Measurements from ENCODE around the gene ABR.
"Not testable (repeated sequence)": the region's sequence is repeated elsewhere in the genome, so short reads cannot be mapped to it uniquely, and the experiment has no call there.

ABR gene

DNA sequence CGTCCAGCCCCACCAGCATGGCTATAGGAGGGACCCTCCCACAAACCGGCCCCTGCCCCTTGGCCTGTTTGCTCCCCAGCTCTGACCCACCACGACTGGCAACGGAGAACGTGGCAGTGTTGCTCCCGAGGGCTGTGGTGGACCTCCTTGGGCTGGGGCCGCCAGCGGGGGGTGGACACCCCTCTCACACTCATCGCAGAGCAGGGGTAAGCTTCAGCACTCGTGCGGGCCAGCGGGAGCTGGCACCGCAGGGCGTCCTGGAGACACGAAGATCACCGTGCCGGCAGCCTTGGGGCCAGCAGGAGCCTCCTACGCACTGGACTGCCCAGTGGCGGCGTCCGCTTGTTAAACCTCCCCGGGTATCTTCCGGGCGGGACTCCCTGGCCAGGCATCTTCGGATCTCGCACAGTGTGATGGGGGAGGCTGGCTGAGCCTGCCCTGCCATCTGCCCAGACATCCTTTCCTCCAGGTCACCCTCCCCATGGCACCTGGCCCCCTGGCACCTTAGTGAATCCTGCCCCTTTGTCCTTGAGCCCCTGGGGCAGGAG lies 53.5 kb downstream of the ABR start:
- ATAC-seq = no peak
- Mint-ChIP-seq H3K36me3 (peaks cover 31% of the 10 kb centered on the region), H3K27me3 (no peaks in the 10 kb centered on the region), H3K4me1 (peaks cover 14% of the 10 kb centered on the region), H3K27ac (no peak overlapping the region), H3K9me3 (peaks cover 3% of the 10 kb centered on the region), H3K4me3 (no peak overlapping the region)

DNA sequence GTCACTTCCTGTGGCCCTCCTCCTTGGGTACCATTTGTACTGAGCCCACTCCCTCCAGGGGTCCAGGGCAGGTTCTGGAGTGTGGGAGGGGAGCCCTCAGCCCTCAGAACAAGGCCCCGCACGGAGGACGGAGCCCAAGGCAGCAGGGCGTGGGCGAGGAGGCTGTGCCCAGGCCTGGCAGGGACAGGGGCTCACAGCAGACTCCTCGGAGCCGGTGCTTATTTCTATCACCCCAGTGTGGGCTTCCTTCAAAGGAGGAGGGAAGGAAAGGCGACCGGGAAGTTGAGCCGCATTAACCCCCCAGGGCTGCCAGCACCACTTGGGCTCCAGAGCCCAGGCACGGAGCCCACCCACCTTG lies 54.0 kb downstream of the ABR start:
- peaks cover 31% of the 10 kb centered on the region for H3K36me3 Mint-ChIP-seq
- ATAC-seq = no peak
- H3K4me1 Mint-ChIP-seq = peaks cover 14% of the 10 kb centered on the region
- no peaks in the 10 kb centered on the region for H3K27me3 Mint-ChIP-seq
- no peak overlapping the region for H3K27ac Mint-ChIP-seq
- H3K4me3 Mint-ChIP-seq = no peak overlapping the region
- peaks cover 3% of the 10 kb centered on the region for H3K9me3 Mint-ChIP-seq

DNA sequence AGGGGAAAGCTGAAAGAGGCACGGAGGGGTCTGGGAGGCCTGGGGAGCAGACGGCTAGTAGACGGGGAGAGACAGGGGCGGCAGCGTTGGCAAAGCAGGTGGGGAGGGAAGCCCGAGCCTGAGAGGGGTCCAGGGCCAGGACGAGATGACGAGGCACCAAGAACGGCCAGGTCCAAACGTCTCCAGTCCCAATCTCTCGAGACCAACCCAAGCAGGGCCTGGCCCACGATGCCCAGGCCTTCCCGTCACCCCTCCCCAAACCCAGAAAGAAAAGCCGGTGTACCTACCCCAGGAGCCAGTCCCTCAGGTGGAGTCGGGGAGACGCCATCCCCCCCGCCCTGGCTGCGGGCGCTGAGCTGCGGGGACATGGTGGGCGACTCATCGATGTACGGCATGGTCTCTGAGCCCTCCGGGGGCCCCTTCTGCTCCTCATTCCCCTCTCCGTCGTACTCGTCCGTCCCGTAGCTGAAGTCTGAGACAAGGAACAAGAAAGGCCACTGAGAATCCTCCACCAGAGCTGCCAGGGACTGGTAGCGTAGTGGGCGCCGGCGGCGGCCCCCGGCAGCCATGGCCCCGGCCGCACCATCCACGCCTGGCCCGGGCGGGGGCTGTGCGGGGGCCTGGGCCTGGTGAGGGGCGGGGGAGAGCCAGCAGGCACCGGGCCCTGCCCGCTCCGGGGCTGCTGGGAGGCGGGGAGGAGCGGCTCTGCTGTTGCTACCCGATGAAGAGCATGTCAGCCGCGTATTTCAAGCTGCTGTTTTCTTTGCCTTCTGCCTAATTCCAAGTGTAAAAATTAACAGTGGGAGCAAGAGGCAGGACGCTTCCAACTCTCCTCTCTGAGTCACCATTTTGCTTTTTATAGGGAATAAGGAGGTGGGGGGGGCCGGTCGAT lies 54.6 kb downstream of the ABR start:
- Mint-ChIP-seq H3K27ac (no peak overlapping the region), H3K27me3 (no peaks in the 10 kb centered on the region), H3K4me3 (no peak overlapping the region), H3K36me3 (peaks cover 26% of the 10 kb centered on the region), H3K9me3 (peaks cover 3% of the 10 kb centered on the region), H3K4me1 (peaks cover 14% of the 10 kb centered on the region)
- peak; percentile 47 for ATAC-seq

DNA sequence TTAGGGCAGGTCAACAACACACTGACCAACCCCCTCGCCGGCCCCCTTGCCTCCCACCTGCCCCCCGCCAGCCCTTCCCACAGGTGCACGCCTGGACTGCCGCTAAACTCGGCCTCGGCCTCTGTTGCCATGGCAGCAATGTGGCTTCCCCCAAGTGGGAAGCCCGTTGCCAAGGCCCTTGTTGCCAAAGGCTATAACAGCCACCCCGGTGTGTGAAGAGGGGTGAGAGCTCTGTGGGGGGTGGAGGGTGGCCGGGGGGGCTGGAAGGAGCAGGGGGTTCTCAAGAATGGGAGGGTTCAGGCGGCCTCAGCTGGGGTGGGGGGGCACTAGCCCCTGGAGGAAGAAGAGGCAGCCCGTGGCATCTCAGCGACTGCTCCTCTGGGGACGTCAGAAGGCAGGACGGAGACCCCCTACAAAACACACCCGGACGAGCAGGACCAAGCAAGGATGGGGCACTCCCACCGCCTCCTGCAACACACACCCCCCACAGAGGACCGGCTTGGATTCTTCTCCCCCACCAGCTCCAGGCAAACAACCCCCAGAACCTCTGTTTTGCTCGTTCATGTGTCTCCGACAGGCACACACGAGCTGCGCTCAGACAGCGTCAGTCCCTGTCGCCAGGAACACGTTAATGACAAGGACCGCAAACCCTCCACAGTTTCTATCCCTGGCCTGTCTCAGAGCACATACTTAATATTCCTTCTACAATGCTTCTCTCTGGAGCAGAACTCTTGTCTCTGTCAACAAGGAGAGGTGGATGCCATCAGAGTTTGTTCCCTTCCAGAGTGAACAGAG lies 55.7 kb downstream of the ABR start:
- H3K4me1 Mint-ChIP-seq = peaks cover 14% of the 10 kb centered on the region

DNA sequence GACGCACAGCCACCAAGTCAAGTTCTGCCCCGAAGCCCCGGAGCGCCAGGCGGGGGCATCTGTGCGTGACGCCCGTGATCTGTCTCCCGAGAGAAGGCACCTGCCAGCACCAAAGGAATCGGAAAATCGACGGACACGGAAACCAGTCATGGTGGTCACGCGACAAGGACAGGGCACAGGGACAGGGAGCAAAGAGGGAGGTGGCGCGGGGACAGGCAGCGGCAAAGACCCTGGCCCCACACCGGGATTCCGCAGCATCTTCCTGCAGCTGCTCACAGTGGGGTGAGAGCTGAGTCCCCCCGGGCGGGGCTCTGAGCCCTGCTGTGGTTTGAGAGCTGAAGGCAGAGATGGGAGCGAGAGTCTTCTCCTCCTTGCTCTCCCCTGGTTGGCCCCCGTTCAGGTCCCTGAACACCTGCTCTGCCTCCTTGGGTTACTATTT lies 56.4 kb downstream of the ABR start:
- no peaks in the 10 kb centered on the region for H3K9me3 Mint-ChIP-seq
- H3K36me3 Mint-ChIP-seq = peaks cover 15% of the 10 kb centered on the region
- no peak overlapping the region for H3K27ac Mint-ChIP-seq
- no peak for ATAC-seq
- H3K4me1 Mint-ChIP-seq = peaks cover 14% of the 10 kb centered on the region
- H3K27me3 Mint-ChIP-seq = no peaks in the 10 kb centered on the region
- H3K4me3 Mint-ChIP-seq = no peak overlapping the region

More for the DNA sequence above, 55.7 kb downstream of the ABR start:
- no peak overlapping the region for H3K27ac Mint-ChIP-seq
- no peak overlapping the region for H3K4me3 Mint-ChIP-seq
- no peaks in the 10 kb centered on the region for H3K27me3 Mint-ChIP-seq
- peaks cover 3% of the 10 kb centered on the region for H3K9me3 Mint-ChIP-seq
- peaks cover 21% of the 10 kb centered on the region for H3K36me3 Mint-ChIP-seq
- peak; percentile 17 for ATAC-seq

DNA sequence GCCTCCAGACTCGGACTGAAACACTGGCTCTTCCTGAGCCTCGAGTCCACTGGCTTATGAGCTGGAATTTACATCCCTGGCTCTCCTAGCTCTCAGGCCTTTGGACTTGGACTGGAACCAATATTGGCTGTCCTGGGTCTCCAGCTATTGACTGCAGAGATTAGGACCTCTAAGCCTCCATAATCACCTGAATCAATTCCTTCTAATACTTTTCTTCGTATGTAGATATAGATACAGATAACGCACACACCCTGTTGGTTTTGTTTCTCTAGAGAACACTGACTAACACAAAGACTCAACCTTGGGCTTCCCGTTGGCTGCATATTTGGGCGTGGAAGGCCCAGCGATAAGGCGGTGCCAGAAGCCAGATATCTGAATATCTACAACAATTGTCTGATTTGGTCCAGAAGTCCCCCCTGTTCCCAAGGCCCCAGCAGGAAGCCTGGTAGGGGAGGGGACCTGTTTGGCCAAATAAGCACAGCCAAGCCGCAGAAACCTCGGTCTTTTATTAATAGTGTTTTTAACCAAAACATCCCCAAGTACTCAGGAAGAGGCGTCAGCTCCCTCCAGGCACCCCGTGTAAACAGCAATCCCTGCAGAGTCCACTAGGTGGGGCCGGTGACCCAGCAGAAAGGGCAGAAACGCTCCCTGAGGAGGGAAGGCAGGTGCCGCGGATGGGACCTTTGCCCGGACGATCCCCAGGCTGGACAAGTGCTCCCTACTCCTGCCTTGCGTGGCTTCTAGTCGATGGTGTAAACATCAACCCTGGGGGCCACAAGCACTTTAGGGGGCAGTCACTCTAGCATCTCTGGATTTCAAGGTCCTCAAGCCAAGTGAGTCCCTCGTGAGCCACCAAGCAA lies 57.0 kb downstream of the ABR start:
- H3K27ac Mint-ChIP-seq = no peak overlapping the region
- H3K4me3 Mint-ChIP-seq = no peak overlapping the region

DNA sequence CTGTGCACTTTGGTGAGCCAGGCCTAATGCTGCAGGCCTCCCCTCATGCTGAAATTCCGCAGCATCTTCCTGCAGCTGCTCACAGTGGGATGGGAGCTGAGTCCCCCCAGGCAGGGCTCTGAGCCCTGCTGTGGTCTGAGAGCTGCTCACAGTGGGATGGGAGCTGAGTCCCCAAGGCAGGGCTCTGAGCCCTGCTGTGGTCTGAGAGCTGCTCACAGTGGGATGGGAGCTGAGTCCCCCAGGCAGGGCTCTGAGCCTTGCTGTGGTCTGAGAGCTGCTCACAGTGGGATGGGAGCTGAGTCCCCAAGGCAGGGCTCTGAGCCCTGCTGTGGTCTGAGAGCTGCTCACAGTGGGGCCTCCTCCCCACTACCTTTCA lies 58.4 kb downstream of the ABR start:
- H3K4me1 Mint-ChIP-seq = peaks cover 14% of the 10 kb centered on the region
- not testable (repeated sequence) for ATAC-seq, H3K9me3 Mint-ChIP-seq, H3K27ac Mint-ChIP-seq, H3K36me3 Mint-ChIP-seq, H3K4me3 Mint-ChIP-seq, H3K27me3 Mint-ChIP-seq

More for the DNA sequence above, 57.0 kb downstream of the ABR start:
- H3K9me3 Mint-ChIP-seq = no peaks in the 10 kb centered on the region
- peak; percentile 82 for ATAC-seq
- peaks cover 14% of the 10 kb centered on the region for H3K4me1 Mint-ChIP-seq
- H3K36me3 Mint-ChIP-seq = peaks cover 9% of the 10 kb centered on the region
- no peaks in the 10 kb centered on the region for H3K27me3 Mint-ChIP-seq

DNA sequence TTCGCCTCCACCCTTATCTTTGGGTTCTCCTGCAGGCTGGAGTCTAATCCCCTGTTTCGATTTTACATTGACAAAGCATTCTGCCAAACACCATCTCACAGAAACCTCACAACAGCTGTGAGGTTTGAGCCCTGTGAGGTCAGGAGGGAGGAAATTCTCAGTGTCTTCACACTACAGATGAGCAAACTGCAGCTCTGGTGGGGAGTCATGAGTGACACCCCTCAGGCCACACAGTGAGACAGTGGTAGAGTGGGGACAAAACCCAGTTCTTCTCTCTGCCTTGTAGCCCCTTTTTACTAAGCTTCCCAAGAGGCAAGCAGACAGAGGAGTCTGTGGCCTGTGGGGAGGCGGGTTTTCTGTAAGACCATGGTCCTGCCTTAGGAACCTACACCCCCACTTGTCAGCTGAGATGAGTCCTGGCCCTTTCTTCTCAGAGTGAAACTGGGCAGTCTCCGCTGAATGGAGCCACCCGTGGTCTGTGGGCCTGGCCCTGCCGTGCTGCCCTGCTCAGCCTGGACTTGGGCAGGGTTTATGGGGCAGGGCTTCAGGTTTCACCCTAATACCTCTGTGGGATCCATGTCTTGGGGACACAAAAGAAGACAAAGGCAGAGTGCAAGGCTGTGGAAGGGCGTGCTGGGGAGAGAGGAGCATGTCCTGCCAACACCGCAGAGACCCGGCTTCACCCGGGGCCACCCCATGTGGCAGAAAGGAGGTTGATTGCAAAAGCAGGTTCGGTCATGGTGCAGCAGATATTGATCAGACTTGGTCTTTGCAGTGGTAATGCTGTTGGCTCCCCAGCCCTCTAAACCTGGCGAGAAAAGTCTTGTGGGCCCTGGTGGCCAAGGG lies 59.0 kb downstream of the ABR start:
- peaks cover 8% of the 10 kb centered on the region for H3K36me3 Mint-ChIP-seq
- H3K27me3 Mint-ChIP-seq = no peaks in the 10 kb centered on the region
- H3K27ac Mint-ChIP-seq = no peak overlapping the region
- H3K9me3 Mint-ChIP-seq = no peaks in the 10 kb centered on the region
- H3K4me1 Mint-ChIP-seq = peaks cover 14% of the 10 kb centered on the region
- no peak overlapping the region for H3K4me3 Mint-ChIP-seq
- ATAC-seq = no peak

DNA sequence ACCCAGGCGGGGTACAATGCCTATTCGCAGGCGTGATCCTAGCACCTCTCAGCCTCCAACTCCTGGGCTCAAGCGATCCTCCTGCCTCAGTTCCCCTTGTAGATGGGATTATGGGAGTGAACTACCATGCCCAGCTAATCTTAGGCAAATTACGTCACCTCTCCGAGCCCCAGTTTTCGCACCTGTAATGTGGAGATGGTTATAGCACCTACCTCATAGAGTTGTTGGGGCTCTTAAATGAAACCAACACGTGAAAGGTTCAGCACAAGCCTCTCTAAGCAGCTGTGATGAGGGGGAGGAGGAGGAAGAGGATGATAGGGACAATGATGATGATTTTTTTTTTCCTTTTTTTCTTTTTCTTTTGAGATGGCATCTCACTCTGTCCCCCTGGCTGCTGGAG lies 59.9 kb downstream of the ABR start:
- ATAC-seq = no peak
- Mint-ChIP-seq H3K4me1 (peaks cover 22% of the 10 kb centered on the region), H3K9me3 (no peaks in the 10 kb centered on the region), H3K4me3 (no peak overlapping the region), H3K27me3 (no peaks in the 10 kb centered on the region), H3K36me3 (peaks cover 5% of the 10 kb centered on the region), H3K27ac (no peak overlapping the region)

DNA sequence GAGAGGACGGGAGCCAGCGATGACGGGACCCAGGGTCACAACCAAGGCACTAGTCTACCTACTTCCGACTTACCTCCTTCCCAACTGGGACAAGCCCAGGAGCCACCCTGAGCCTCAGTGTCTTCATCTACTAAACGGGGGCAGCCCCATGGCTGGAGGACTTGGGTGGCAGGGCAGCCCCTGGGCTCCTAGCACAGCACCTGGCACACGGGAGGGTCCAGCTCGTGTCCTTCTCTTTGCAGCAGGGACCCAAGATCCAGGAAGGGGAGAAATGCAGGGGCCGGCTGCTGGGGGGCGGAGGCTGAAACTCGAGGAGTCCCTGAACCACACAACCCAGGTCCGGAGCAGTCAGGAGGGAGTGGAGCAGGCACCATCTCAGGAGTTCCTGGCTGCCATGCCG lies 63.2 kb downstream of the ABR start:
- Mint-ChIP-seq H3K36me3 (no peaks in the 10 kb centered on the region), H3K9me3 (no peaks in the 10 kb centered on the region), H3K27me3 (no peaks in the 10 kb centered on the region), H3K4me1 (peaks cover 16% of the 10 kb centered on the region), H3K4me3 (no peak overlapping the region), H3K27ac (no peak overlapping the region)
- ATAC-seq = no peak

DNA sequence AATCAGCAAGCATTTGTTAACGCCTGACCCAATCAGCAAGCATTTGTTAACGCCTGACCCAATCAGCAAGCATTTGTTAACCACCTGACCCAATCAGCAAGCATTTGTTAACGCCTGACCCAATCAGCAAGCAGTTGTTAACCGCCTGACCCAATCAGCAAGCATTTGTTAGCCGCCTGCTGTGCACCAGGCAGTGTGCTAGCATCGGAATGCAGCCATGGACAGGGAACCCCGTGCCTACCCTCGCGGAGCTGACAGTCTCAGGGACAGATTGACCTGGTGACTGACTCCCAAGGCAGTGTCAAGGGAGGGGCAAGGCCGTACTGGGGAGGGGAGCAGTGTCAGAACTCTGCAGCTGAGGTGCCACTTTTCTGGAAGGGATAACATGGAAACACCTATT lies 66.9 kb downstream of the ABR start:
- no peaks in the 10 kb centered on the region for H3K36me3 Mint-ChIP-seq
- H3K27ac Mint-ChIP-seq = no peak overlapping the region
- ATAC-seq = no peak
- H3K4me1 Mint-ChIP-seq = peaks cover 49% of the 10 kb centered on the region
- H3K9me3 Mint-ChIP-seq = no peaks in the 10 kb centered on the region
- no peak overlapping the region for H3K4me3 Mint-ChIP-seq
- no peaks in the 10 kb centered on the region for H3K27me3 Mint-ChIP-seq

DNA sequence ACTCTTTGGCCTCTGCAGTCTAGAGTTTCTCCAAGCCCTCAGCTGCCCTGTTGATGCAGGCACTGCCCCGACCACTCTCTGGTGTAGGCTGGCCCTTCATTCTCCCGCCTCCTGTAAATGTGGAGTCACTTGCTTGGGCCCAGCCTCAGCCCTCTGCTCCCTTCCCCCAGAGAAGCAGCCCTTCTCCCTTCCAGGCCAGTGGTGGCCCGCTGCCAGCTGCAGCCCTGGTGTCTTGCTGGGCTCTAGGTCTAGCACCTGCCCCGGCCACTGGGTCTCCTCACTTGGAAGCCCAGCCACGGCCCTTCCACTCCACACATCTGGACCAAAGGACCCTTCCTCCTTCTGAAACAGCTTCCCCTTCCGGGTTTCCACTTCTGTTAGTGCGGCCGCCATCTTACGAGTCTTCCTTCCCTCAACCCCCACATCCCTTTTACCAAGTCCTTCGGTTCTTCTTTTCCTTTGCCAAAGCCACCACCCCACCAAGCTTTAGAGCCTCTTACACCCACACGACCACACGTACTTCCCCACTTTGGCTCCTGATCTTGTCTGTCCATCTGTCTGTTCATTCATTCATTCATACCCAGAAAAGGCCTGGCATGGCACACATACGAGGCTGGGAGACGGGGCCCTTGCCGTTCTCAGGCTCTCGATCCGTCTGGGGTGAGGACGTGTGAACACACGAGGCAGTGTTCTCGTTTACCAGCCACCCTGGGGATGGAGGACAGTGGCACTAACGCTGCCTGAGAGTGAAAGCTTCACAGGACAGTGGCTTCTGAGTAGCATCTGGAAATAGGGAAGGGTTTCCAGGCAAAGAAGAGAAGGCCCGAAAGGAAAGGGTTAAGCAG lies 68.0 kb downstream of the ABR start:
- no peaks in the 10 kb centered on the region for H3K9me3 Mint-ChIP-seq
- no peaks in the 10 kb centered on the region for H3K27me3 Mint-ChIP-seq
- H3K4me1 Mint-ChIP-seq = peaks cover 56% of the 10 kb centered on the region
- no peaks in the 10 kb centered on the region for H3K36me3 Mint-ChIP-seq
- ATAC-seq = no peak
- peak overlapping the region; percentile 72 for H3K27ac Mint-ChIP-seq
- peak overlapping the region; percentile 22 for H3K4me3 Mint-ChIP-seq

DNA sequence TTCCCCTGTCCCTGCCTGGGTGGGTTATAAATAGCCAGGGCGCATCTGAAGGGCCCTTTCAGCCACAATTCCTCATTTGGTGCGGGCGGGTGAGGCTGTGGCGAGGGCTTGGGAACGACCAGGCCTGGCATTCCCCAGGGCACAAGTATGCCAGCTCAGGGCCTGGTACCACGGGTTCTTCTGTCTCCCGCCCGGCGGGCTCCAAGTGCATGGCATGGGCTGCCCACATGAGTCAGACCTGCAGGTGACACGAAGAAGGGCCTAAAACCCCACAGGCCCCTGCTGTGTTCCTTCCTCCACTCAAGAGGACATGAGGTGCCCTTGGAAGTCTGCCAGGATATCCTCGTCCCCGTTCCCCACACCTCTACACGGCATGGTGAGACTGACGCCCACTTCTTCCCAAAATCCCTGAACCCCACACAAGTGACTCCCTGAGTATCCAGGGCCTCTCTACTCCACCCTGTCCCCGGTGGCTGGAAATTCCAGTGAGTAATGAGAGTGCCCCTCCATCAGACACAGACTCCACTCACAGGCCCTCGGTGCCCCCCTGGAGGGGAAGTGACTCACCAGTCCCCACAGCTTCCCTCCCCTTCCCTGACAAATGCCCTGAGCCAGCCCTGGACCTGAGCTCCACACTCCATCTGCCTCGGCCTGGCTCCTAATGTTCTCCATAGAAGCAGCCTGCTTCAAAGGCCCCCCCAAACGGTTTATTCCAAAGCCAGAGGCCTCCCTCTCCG lies 68.8 kb downstream of the ABR start:
- Mint-ChIP-seq H3K27ac (peak overlapping the region; percentile 72), H3K9me3 (no peaks in the 10 kb centered on the region), H3K4me3 (peak overlapping the region; percentile 22), H3K27me3 (no peaks in the 10 kb centered on the region), H3K4me1 (peaks cover 63% of the 10 kb centered on the region), H3K36me3 (no peaks in the 10 kb centered on the region)
- ATAC-seq = no peak

Data from stimulated activated memory B cell treated with anti-CD40 and anti-IgM and Interleukin-4, amounts not matched to agents 10 μg/mL and 1 μg/mL and 100 μg/mL, for 72 hours (primary cell).